Measurements from ENCODE around the gene CRY1. TPM values are rescaled to one million over a fixed set of nuclear protein-coding genes. Genes with fewer than 3 reads are reported as not detected.

Gene CRY1
- total RNA-seq, 4 donors from 2014 or later: 11.1 to 22.7 (median 11.7) TPM

- peaks cover 0 to 18% of the 10 kb centered on the region in 2 donors for H3K36me3 ChIP-seq
- TF ChIP-seq POLR2A (IDR thresholded peaks at IDR 0.05) (no peak), CTCF (IDR thresholded peaks at IDR 0.05 in 4 of 5, conservative IDR thresholded peaks at IDR 0.05 in 1 of 5) (no peak)
- no peaks in the 10 kb centered on the region for H3K27me3 ChIP-seq
- no peak overlapping the region for H3K27ac ChIP-seq
- no peak for ATAC-seq
- no peaks in the 10 kb centered on the region for H3K9me3 ChIP-seq
- DNase-seq: no peak
- H3K4me3 ChIP-seq: no peak overlapping the region
- intact Hi-C loops (cut with DNase I; ENCODE audit: low total_unique reads) (no loop called here), in situ Hi-C loops (cut with MboI; ENCODE audit: low sequenced_read_pairs in 4 of 4) (loop anchor here in 1 of 4 donors (25.0 kb wide), 1 partner anchor 105 kb away; the partner anchor contains the start of gene CRY1)
- peaks cover 32 to 42% of the 10 kb centered on the region in 2 donors for H3K4me1 ChIP-seq
These were observed 111.1 kb downstream of the CRY1 start for GRCh38 chr12:106982229-106982628.

GRCh38 chr12:106981788-106982187, 111.6 kb downstream of the CRY1 start:
- H3K4me3 ChIP-seq: no peak overlapping the region
- TF ChIP-seq POLR2A (IDR thresholded peaks at IDR 0.05) (no peak), CTCF (IDR thresholded peaks at IDR 0.05 in 4 of 5, conservative IDR thresholded peaks at IDR 0.05 in 1 of 5) (no peak)
- H3K27me3 ChIP-seq: no peaks in the 10 kb centered on the region
- no peaks in the 10 kb centered on the region for H3K9me3 ChIP-seq
- DNase-seq: no peak
- no peak overlapping the region for H3K27ac ChIP-seq
- no peak for ATAC-seq
- intact Hi-C loops (cut with DNase I; ENCODE audit: low total_unique reads): no loop called here
- H3K36me3 ChIP-seq: peaks cover 0 to 18% of the 10 kb centered on the region in 2 donors
- H3K4me1 ChIP-seq: peaks cover 35 to 46% of the 10 kb centered on the region in 2 donors
- in situ Hi-C loops (cut with MboI; ENCODE audit: low sequenced_read_pairs in 4 of 4): loop anchor here in 1 of 4 donors (25.0 kb wide), 1 partner anchor 106 kb away; the partner anchor contains the start of gene CRY1

DNA sequence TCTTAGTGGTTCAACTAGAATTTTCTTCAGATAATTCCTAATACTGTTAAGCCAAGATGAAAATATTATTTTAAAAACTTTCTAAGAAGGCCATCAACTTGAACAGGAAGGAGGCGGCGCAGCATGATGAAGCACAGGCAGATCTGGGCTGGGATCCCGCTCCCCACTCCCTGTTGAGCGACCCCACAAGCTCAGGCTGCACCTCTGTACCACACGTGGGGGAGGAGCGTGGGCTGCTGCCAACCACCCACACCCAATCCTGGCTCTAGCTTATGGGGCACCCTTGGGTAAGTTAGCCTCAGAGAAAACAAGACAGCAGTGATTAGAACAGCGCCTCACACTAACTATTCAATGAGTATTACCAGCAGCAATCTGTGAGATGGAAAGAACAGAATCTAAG, 112.4 kb downstream of the CRY1 start:
- intact Hi-C loops (cut with DNase I; ENCODE audit: low total_unique reads): no loop called here
- no peak for DNase-seq
- Histone ChIP-seq H3K27ac (no peak overlapping the region), H3K36me3 (peaks cover 0 to 18% of the 10 kb centered on the region in 2 donors), H3K9me3 (no peaks in the 10 kb centered on the region), H3K27me3 (no peaks in the 10 kb centered on the region), H3K4me3 (no peak overlapping the region), H3K4me1 (peaks cover 37 to 51% of the 10 kb centered on the region in 2 donors)
- no peak for ATAC-seq
- in situ Hi-C loops (cut with MboI; ENCODE audit: low sequenced_read_pairs in 4 of 4): loop anchor here in 1 of 4 donors (25.0 kb wide), 1 partner anchor 106 kb away; the partner anchor contains the start of gene CRY1
- no peak for TF ChIP-seq POLR2A (IDR thresholded peaks at IDR 0.05)
- TF ChIP-seq CTCF (IDR thresholded peaks at IDR 0.05 in 4 of 5, conservative IDR thresholded peaks at IDR 0.05 in 1 of 5): no peak

- peaks cover 40 to 48% of the 10 kb centered on the region in 2 donors for H3K4me1 ChIP-seq
- DNase-seq (no peak), ATAC-seq (no peak)
- H3K9me3 ChIP-seq: no peaks in the 10 kb centered on the region
- peak overlapping the region in 2 of 4 donors; percentile 0 to 68 for H3K27ac ChIP-seq
- intact Hi-C loops (cut with DNase I; ENCODE audit: low total_unique reads): no loop called here
- TF ChIP-seq POLR2A (IDR thresholded peaks at IDR 0.05) (no peak), CTCF (IDR thresholded peaks at IDR 0.05 in 4 of 5, conservative IDR thresholded peaks at IDR 0.05 in 1 of 5) (no peak)
- H3K27me3 ChIP-seq: no peaks in the 10 kb centered on the region
- in situ Hi-C loops (cut with MboI; ENCODE audit: low sequenced_read_pairs in 4 of 4): loop anchor here in 1 of 4 donors (25.0 kb wide), 1 partner anchor 109 kb away; the partner anchor contains the start of gene CRY1
- peaks cover 0 to 3% of the 10 kb centered on the region in 2 donors for H3K36me3 ChIP-seq
- H3K4me3 ChIP-seq: no peak overlapping the region
These were observed 115.1 kb downstream of the CRY1 start for GRCh38 chr12:106978035-106978800.

Measured in gastrocnemius medialis (tissue), 4 donors.